Putamen (tissue), 1 donor: ENCODE data around the gene GMDS.
"Not testable (repeated sequence)": the region's sequence is repeated elsewhere in the genome, so short reads cannot be mapped to it uniquely, and the experiment has no call there.

Source experiments
- DNase-seq: peaks from one replicate; pipeline ENCODE4 v3.0.0-alpha.2; 2016; ENCODE audit warnings: low spot score

GMDS gene

GRCh38 chr6:1686117-1687098 is 559.0 kb downstream of the GMDS start:
- DNase-seq, result no peak

GRCh38 chr6:1679688-1680068 is 565.7 kb downstream of the GMDS start:
- no peak for DNase-seq

GRCh38 chr6:1679031-1679687 is 566.2 kb downstream of the GMDS start:
- no peak for DNase-seq

GRCh38 chr6:1678201-1678600 is 567.2 kb downstream of the GMDS start:
- no peak for DNase-seq

GRCh38 chr6:1672379-1672778 is 573.0 kb downstream of the GMDS start:
- no peak for DNase-seq

GRCh38 chr6:1670711-1671462 is 574.5 kb downstream of the GMDS start:
- DNase-seq, result no peak

- DNase-seq, result no peak
Observed at GRCh38 chr6:1669996-1670395, 575.4 kb downstream of the GMDS start.

- DNase-seq, result not testable (repeated sequence)
Observed at GRCh38 chr6:1668456-1668855, 576.9 kb downstream of the GMDS start.

- no peak for DNase-seq
Observed at GRCh38 chr6:1667805-1668175, 577.6 kb downstream of the GMDS start.

- DNase-seq, result no peak
Observed at GRCh38 chr6:1667012-1667804, 578.2 kb downstream of the GMDS start.

- DNase-seq, result no peak
Observed at GRCh38 chr6:1665214-1665613, 580.2 kb downstream of the GMDS start.

GRCh38 chr6:1664329-1664728 is 581.1 kb downstream of the GMDS start:
- no peak for DNase-seq

GRCh38 chr6:1663511-1663910 is 581.9 kb downstream of the GMDS start:
- DNase-seq, result no peak

GRCh38 chr6:1662534-1662933 is 582.9 kb downstream of the GMDS start:
- no peak for DNase-seq

- DNase-seq, result no peak
Observed at GRCh38 chr6:1659816-1660215, 585.6 kb downstream of the GMDS start.

GRCh38 chr6:1658212-1659005 is 587.0 kb downstream of the GMDS start:
- no peak for DNase-seq

- no peak for DNase-seq
Observed at GRCh38 chr6:1657771-1658165, 587.6 kb downstream of the GMDS start.

GRCh38 chr6:1657116-1657770 is 588.2 kb downstream of the GMDS start:
- no peak for DNase-seq

- no peak for DNase-seq
Observed at GRCh38 chr6:1654054-1654453, 591.4 kb downstream of the GMDS start.

GRCh38 chr6:1652842-1653241 is 592.6 kb downstream of the GMDS start:
- no peak for DNase-seq
